VCaP (cell line): Measurements from ENCODE around the gene PIR.

Experiments used
- H3K27ac ChIP-seq: fragments of 450-650 bp; 2 replicates; pipeline ENCODE4 v1.5.1; 2017
- CTCF ChIP-seq: fragments of 450-650 bp; conservative IDR thresholded peaks from 2 replicates; pipeline ENCODE4 v1.5.1; 2017; ENCODE audit warnings: mild to moderate bottlenecking, moderate library complexity

Gene PIR

DNA sequence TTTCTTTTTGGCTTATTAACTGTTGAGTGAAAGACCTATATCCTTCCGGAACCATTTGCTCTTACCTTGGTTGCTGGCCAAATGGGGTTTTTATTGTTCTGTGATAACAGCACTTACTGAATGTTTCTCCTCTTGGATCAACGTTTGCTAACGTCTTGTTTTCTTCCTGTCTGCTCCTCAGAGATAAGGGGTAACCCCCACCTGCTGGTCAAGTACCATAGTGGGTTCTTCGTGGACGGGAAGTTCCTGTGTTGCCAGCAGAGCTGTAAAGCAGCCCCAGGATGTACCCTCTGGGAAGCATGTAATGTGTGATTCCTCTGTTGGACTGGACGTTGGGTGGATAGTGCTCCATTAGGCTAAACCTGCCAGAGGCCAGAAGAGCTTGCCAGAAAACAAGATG lies 22.8 kb upstream of the PIR start:
- peak overlapping the region; percentile 23 for H3K27ac ChIP-seq
- TF ChIP-seq CTCF, result no peak

- no peak for TF ChIP-seq CTCF
- H3K27ac ChIP-seq, result no peak overlapping the region
Measured at GRCh38 chrX:15514279-15514678, 21.1 kb upstream of the PIR start.

DNA sequence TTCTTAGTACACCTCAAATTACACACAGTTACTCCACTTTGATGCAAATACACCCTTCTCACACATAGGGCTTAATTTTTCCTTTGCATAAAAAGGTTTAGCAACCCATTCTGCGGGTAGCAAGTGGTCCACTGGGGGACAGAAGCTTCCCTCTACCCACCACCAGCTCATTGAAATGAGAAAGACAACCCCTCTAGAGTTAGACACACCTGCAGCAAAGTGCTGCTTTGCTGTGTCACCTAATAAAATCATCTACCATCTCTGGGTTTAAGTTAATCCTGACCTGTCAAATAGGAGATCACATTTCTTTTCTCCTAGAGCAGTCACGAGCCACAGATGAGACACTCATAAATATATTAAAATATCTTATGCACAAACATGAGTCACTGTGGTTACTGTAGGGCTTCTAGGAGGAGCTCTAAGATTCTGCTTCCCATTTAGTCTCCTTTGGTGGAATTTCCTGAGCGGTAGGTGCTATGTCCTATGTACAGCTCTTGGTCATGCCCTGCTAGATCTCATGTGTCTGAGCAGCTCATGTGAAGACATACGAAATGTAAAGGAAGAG lies 19.4 kb upstream of the PIR start:
- TF ChIP-seq CTCF, result no peak
- no peak overlapping the region for H3K27ac ChIP-seq

DNA sequence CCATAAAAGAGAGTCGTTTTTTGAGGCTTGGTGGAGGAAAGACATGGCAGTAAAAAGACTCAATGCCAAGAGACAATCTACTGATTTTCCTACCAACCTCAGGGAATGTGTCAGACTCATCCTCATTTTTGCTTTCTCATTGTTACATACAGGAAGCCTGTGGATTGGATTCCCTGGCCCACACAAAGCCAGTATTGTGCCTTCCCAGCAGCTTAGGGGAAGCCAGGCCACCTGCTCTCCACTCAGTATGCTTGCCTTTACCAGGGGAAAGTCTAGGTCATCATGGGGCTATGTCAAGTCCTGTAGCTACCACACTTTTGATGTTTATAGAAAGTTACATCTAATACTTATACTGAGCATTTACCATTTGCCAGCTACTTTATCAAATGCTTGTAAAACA lies 18.4 kb upstream of the PIR start:
- TF ChIP-seq CTCF, result no peak
- H3K27ac ChIP-seq, result no peak overlapping the region

GRCh38 chrX:15509845-15510244 lies 16.7 kb upstream of the PIR start:
- no peak overlapping the region for H3K27ac ChIP-seq

GRCh38 chrX:15507005-15507404 lies 13.9 kb upstream of the PIR start:
- no peak for TF ChIP-seq CTCF

More at GRCh38 chrX:15509845-15510244, 16.7 kb upstream of the PIR start:
- no peak for TF ChIP-seq CTCF

DNA sequence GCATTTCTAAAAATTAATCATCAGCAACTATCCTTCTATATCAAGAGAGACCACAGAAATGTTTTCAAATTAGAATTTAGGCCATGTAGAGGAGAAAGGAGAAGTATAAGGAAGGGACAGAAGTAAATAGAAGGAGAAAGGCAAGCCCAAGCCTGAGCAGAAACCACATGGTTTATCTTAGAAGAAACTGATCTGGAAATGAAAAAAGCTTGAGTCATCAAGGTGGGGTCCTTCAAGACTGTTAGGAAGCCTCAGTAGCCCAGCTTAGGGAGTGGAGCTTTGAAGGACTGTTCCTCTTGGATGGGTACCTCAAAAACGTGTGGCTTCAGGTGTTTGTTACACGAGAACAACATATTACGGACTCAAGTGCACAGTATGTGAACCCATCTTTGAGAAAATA lies 12.0 kb upstream of the PIR start:
- TF ChIP-seq CTCF, result no peak
- no peak overlapping the region for H3K27ac ChIP-seq

More at GRCh38 chrX:15507005-15507404, 13.9 kb upstream of the PIR start:
- H3K27ac ChIP-seq, result no peak overlapping the region
